Activated CD8-positive, alpha-beta memory T cell treated with anti-CD3 and anti-CD28 coated beads for 36 hours (primary cell): ENCODE measurements around the gene ETV1. TPM values are rescaled to one million over a fixed set of nuclear protein-coding genes. Genes with fewer than 3 reads are reported as not detected.

Source experiments
- CTCF ChIA-PET: fragments of 350-600 bp; sonication (Branson Sonifier 250); formaldehyde crosslinking; loops from one replicate; lab custom pipeline; 2021; ENCODE audit warnings: antibody characterized with exemption; lab: Charles Lee
- POLR2A ChIA-PET: fragments of 350-600 bp; sonication (Branson Sonifier 250); formaldehyde crosslinking; loops from one replicate; lab custom pipeline; 2021; ENCODE audit warnings: antibody characterized with exemption; lab: Charles Lee
- total RNA-seq, 2 experiments: library from RNA; stranded (reverse); gene quantifications; one replicate each; pipeline ENCODE4 v1.2.3, GENCODE V29; 2021

Gene ETV1
- total RNA-seq, 2 experiments from 2014 or later: 0.34 to 0.38 TPM

- CTCF ChIA-PET: no interaction called here
Measured at GRCh38 chr7:13988731-13989125, 738 bp downstream of the ETV1 start.

GRCh38 chr7:13988065-13988464, 1.4 kb downstream of the ETV1 start:
- ChIA-PET CTCF (no interaction called here), POLR2A (no interaction called here)

More at GRCh38 chr7:13988731-13989125, 738 bp downstream of the ETV1 start:
- POLR2A ChIA-PET: no interaction called here

GRCh38 chr7:13987395-13987794, 2.1 kb downstream of the ETV1 start:
- CTCF ChIA-PET: no interaction called here
- POLR2A ChIA-PET: no interaction called here

- POLR2A ChIA-PET: no interaction called here
- CTCF ChIA-PET: no interaction called here
Measured at GRCh38 chr7:13986208-13986607, 3.3 kb downstream of the ETV1 start.

GRCh38 chr7:13984831-13985685, 4.4 kb downstream of the ETV1 start:
- ChIA-PET CTCF (no interaction called here), POLR2A (no interaction called here)

- POLR2A ChIA-PET: no interaction called here
- CTCF ChIA-PET: no interaction called here
Measured at GRCh38 chr7:13984061-13984460, 5.4 kb downstream of the ETV1 start.

- POLR2A ChIA-PET: no interaction called here
- CTCF ChIA-PET: no interaction called here
Measured at GRCh38 chr7:13982940-13983677, 6.4 kb downstream of the ETV1 start.

- CTCF ChIA-PET: no interaction called here
- POLR2A ChIA-PET: no interaction called here
Measured at GRCh38 chr7:13981070-13981469, 8.4 kb downstream of the ETV1 start.

- POLR2A ChIA-PET: interaction anchor here (1.0 kb wide), 1 partner anchor 24 kb away, joined by 3 read pairs; no protein-coding TSS in a partner anchor
- CTCF ChIA-PET: no interaction called here
Measured at GRCh38 chr7:13980474-13980873, 9.0 kb downstream of the ETV1 start.

- POLR2A ChIA-PET: interaction anchor here (1.0 kb wide), 1 partner anchor 24 kb away, joined by 3 read pairs; no protein-coding TSS in a partner anchor
- CTCF ChIA-PET: no interaction called here
Measured at GRCh38 chr7:13979671-13980435, 9.6 kb downstream of the ETV1 start.

GRCh38 chr7:13976594-13976993, 12.9 kb downstream of the ETV1 start:
- ChIA-PET CTCF (interaction anchor here (0.6 kb wide), 1 partner anchor 68 kb away, joined by 3 read pairs; no protein-coding TSS in a partner anchor), POLR2A (no interaction called here)

- CTCF ChIA-PET: no interaction called here
- POLR2A ChIA-PET: no interaction called here
Measured at GRCh38 chr7:13965077-13965476, 24.4 kb downstream of the ETV1 start.

- POLR2A ChIA-PET: no interaction called here
Measured at GRCh38 chr7:13963925-13964324, 25.5 kb downstream of the ETV1 start.

GRCh38 chr7:13955494-13955893, 34.0 kb downstream of the ETV1 start:
- CTCF ChIA-PET: no interaction called here
- POLR2A ChIA-PET: no interaction called here

More at GRCh38 chr7:13963925-13964324, 25.5 kb downstream of the ETV1 start:
- CTCF ChIA-PET: no interaction called here

GRCh38 chr7:13953368-13953767, 36.1 kb downstream of the ETV1 start:
- CTCF ChIA-PET: no interaction called here
- POLR2A ChIA-PET: no interaction called here

- POLR2A ChIA-PET: no interaction called here
- CTCF ChIA-PET: no interaction called here
Measured at GRCh38 chr7:13952921-13953320, 36.5 kb downstream of the ETV1 start.

- POLR2A ChIA-PET: no interaction called here
- CTCF ChIA-PET: no interaction called here
Measured at GRCh38 chr7:13949939-13950338, 39.5 kb downstream of the ETV1 start.

GRCh38 chr7:13949445-13949844, 40.0 kb downstream of the ETV1 start:
- ChIA-PET POLR2A (no interaction called here), CTCF (no interaction called here)

- CTCF ChIA-PET: no interaction called here
- POLR2A ChIA-PET: no interaction called here
Measured at GRCh38 chr7:13948019-13948801, 41.3 kb downstream of the ETV1 start.
